Ovary (tissue), 3 donors: ENCODE results near the gene STX8.

Experiments
- EP300 ChIP-seq: sonication (generic); formaldehyde crosslinking; IDR thresholded peaks from one replicate; pipeline ENCODE4 v1.6.1; 2017; ENCODE audit warnings: antibody characterized with exemption
- POLR2A ChIP-seq: fragments of 450-650 bp; IDR thresholded peaks from one replicate; pipeline ENCODE4 v1.6.1; 2017; ENCODE audit warnings: antibody characterized with exemption, mild to moderate bottlenecking, moderate library complexity
- TF ChIP-seq, protein P1 (sequence below), 3 donors: fragments of 450-650 bp in 2 of 3; fragments of 200-600 bp in 1 of 3; IDR thresholded peaks; one replicate each; pipeline versions ENCODE4 v1.5.1 to v1.8.0; 2016 to 2022; ENCODE audit warnings: antibody characterized with exemption in 3 of 3, mild to moderate bottlenecking in 1 of 3
- donor health status: DM: no; HTN: no; CAD: no.

DNA sequence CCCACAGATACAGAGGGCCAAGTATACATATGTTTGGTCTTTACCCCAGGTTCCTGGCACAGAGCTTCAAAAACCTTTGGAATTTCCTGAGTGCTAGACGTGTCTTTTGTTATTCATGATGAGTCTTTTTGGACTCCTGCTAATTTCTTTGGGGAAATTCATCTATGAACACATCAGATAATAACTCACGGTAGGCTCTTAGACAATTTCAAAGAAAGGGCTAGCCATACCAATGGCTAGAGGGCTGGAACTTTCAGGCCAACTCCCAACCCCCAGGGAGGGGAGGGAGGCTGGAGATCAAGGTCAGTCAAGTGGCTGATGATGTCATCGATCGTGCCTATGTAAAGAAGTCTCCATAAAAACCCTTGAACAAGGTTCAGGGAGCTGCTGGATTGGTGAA is 101.9 kb downstream of the STX8 start:
- TF ChIP-seq POLR2A (no peak), EP300 (no peak)
- TF ChIP-seq, protein P1, sequence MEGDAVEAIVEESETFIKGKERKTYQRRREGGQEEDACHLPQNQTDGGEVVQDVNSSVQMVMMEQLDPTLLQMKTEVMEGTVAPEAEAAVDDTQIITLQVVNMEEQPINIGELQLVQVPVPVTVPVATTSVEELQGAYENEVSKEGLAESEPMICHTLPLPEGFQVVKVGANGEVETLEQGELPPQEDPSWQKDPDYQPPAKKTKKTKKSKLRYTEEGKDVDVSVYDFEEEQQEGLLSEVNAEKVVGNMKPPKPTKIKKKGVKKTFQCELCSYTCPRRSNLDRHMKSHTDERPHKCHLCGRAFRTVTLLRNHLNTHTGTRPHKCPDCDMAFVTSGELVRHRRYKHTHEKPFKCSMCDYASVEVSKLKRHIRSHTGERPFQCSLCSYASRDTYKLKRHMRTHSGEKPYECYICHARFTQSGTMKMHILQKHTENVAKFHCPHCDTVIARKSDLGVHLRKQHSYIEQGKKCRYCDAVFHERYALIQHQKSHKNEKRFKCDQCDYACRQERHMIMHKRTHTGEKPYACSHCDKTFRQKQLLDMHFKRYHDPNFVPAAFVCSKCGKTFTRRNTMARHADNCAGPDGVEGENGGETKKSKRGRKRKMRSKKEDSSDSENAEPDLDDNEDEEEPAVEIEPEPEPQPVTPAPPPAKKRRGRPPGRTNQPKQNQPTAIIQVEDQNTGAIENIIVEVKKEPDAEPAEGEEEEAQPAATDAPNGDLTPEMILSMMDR (IDR thresholded peaks at IDR 0.05), result no peak
